Epithelial cell of esophagus (primary cell): ENCODE results near the gene RAB11FIP3.

ENCODE experiments used
- DNase-seq: peaks from one replicate; pipeline ENCODE4 v3.0.0; 2010; ENCODE audit warnings: low read depth
- H3K4me3 ChIP-seq: 2 replicates; pipeline ENCODE4 v1.5.1; 2011; ENCODE audit warnings: mild to moderate bottlenecking, low read length, control low read depth
- TF ChIP-seq, protein P1 (sequence below): IDR thresholded peaks from 2 replicates; pipeline ENCODE4 v1.5.1; 2011; ENCODE audit warnings: low read depth, mild to moderate bottlenecking, low read length, control low read depth, inconsistent platforms; ENCODE audit not compliant: insufficient read depth; ENCODE audit errors: missing control alignments

The RAB11FIP3 gene

GRCh38 chr16:534856-535445 is 109.5 kb downstream of the RAB11FIP3 start:
- no peak for DNase-seq
- TF ChIP-seq, protein P1, sequence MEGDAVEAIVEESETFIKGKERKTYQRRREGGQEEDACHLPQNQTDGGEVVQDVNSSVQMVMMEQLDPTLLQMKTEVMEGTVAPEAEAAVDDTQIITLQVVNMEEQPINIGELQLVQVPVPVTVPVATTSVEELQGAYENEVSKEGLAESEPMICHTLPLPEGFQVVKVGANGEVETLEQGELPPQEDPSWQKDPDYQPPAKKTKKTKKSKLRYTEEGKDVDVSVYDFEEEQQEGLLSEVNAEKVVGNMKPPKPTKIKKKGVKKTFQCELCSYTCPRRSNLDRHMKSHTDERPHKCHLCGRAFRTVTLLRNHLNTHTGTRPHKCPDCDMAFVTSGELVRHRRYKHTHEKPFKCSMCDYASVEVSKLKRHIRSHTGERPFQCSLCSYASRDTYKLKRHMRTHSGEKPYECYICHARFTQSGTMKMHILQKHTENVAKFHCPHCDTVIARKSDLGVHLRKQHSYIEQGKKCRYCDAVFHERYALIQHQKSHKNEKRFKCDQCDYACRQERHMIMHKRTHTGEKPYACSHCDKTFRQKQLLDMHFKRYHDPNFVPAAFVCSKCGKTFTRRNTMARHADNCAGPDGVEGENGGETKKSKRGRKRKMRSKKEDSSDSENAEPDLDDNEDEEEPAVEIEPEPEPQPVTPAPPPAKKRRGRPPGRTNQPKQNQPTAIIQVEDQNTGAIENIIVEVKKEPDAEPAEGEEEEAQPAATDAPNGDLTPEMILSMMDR, result no peak
- H3K4me3 ChIP-seq, result no peak overlapping the region

DNA sequence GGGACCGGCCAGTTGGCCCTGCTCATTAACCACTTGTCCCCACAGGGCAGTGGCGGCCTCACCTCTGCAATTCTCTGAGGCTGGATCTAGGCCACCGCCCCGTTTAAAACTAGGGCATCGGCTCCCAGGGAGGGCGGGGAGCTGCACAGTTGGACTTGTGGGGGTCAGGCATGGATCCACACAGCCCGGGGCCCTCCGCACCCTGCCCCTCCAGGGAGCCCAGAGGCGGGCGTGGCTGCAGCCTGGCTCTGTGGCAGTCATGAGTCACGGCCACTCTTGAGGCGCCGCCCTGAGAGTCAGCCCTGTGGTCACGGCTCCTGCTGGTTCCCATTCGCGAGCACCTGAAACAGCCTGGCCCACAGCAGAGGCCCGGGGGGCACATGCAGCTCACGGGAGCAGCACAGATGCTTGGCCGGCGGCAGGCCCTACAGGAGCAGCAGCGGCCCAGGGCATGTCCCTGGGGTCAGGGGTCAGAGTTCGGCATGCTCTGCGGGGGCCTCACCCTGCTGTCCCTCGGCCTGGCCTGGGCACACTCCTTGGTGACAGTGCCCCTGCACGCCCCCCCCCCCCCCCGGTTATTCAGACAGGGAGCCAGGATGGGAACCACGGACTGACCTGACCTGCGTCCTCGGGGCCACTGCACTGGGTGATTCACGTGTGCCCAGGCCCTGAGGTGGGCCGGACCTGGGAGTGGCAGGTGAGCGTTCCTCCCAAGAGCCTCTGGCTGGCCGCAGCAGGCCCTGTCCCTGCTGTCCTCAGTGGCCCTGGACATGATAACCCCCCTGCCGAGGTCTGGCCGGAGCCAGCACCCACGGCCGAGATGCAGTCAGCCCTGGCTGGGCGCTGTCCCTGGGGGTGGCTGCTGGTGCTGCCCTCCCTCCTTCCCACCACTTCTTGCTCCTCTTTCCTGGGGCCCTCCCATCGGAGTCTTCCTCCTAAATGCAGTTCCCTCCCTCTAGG is 110.3 kb downstream of the RAB11FIP3 start:
- DNase-seq, result peak; percentile 83
- H3K4me3 ChIP-seq, result no peak overlapping the region
- TF ChIP-seq, protein P1, result no peak

DNA sequence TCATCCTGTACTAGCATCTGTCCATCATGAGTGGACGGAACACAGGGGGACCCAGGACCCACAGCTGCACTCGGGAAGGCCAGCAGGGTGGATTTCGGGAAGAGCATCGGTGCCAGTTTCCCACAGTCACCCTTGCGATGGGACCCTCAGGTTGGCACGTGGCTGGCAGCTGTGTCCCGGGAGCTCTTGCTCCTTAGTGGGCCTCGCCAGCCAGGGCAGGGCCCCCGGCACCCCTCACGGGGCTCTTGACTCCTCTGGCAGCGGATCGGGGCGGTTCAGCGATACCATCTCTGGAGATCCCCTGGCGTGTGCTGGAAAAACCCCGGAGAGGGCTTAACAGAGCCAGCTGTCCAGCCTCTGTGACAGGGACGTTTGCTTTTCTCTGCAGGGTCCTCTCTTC is 111.3 kb downstream of the RAB11FIP3 start:
- H3K4me3 ChIP-seq, result no peak overlapping the region
- no peak for DNase-seq
- TF ChIP-seq, protein P1, result no peak

DNA sequence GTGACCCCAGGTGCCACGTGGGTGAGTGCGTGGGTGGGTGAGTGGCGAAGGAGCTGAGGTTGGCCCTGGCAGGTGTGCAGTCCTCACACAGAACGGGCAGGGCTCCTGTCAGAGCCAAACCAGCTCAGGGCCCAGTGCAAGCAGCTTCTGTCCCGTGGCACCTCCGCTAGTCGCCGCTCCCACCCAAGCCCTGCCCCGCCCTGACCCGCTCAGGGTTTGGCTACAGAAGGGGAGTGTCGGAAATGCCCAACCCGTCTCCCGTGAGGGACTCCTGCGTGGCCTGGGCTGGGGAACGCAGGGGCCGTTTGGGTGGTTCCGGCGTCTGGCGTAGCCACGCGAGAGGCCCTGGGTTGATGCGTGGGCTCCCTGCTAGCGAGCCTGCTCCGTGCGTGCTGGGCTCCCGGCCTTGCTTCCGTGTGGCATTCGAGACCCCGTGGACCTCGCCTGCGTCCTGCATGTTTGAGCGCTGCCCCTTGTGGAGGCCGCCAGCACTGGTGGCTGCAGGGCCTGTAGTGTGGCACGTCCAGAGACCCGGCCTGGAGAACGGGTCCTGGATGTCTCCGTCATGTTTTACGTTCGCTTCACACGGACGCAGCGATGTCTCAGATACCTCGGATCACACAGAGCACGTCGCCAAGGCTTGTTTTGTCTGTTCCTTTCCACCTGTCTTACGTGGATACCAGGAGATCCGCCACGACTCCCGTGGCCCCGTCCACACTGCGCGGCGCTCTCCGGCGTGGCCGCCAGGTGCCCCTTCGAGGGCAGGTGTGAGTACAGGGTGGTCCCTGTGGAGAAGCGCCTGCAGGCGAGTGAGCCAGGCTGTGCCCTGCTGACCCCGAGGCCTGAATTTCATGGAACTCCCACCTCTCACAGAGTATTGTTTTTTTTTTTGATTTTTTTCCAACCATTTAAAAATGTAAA is 112.2 kb downstream of the RAB11FIP3 start:
- no peak for DNase-seq
- H3K4me3 ChIP-seq, result no peak overlapping the region
- TF ChIP-seq, protein P1, result no peak

DNA sequence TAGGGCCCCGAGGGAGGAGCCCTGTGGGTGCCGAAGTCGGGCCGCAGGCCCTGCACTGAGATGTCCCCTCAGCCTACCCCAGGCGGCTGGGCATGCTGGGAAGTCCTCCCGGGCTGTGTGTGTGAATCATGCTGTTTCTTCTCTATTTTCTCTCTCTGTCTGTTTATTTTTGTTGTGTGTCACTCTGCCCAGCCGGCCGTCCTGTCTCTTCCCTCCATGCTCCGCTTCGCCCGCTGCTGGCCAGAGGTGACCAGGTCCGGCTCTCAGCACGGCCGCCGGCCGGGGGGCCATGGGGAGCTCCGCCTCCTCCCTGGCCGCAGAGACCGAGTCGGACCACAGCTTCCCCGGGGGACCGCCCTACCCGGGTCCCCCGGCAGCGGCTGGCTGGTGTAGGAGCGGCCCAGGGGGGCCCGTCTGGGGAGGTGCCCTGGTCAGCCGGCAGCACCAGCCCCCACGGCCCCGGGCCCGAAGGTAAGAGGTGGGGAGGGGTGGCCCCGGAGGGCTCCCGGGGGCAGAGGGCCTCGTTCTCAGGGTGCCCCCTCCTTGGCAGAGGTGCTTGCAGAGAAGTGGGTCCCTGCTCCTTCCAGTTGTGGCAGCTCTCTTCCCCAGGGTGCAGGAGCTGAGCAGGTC is 114.6 kb downstream of the RAB11FIP3 start:
- TF ChIP-seq, protein P1, result no peak
- no peak overlapping the region for H3K4me3 ChIP-seq
- DNase-seq, result no peak

- no peak for DNase-seq
- TF ChIP-seq, protein P1, result no peak
- H3K4me3 ChIP-seq, result no peak overlapping the region
These were observed 115.3 kb downstream of the RAB11FIP3 start for GRCh38 chr16:540645-541340.
